Liver (tissue), 3 donors: ENCODE data around the gene NDUFAF5.

Experiments
- GABPA ChIP-seq, 2 donors: IDR thresholded peaks in 1 of 2; conservative IDR thresholded peaks in 1 of 2; 2 replicates each; pipeline ENCODE4 v1.6.1; 2016; ENCODE audit warnings: antibody characterized with exemption in 2 of 2, mild to moderate bottlenecking in 1 of 2, moderate library complexity in 1 of 2
- HNF4G ChIP-seq: IDR thresholded peaks from 2 replicates; pipeline ENCODE4 v1.6.1; 2016; ENCODE audit warnings: antibody characterized with exemption
- JUND ChIP-seq, 2 donors: IDR thresholded peaks; 2 replicates each; pipeline ENCODE4 v1.6.1; 2016; ENCODE audit warnings: antibody characterized with exemption in 2 of 2
- NR2F2 ChIP-seq: IDR thresholded peaks from 2 replicates; pipeline ENCODE4 v1.6.1; 2016; ENCODE audit warnings: antibody characterized with exemption
- SP1 ChIP-seq: IDR thresholded peaks from 2 replicates; pipeline ENCODE4 v1.6.1; 2018; ENCODE audit warnings: antibody characterized with exemption, mild to moderate bottlenecking
- TF ChIP-seq, protein P1 (sequence below): fragments of 150-350 bp; IDR thresholded peaks from 2 replicates; pipeline ENCODE4 v1.5.1; 2017; ENCODE audit warnings: improper control_type of control experiment, low read depth, low read length; ENCODE audit not compliant: missing input control
- TF ChIP-seq, protein P2 (sequence below): IDR thresholded peaks from 2 replicates; pipeline ENCODE4 v1.6.1; 2016; ENCODE audit warnings: antibody characterized with exemption
- TF ChIP-seq, protein P3 (sequence below): IDR thresholded peaks from 2 replicates; pipeline ENCODE4 v1.6.1; 2016; ENCODE audit warnings: antibody characterized with exemption
- TF ChIP-seq, protein P4 (sequence below): IDR thresholded peaks from 2 replicates; pipeline ENCODE4 v1.6.1; 2016; ENCODE audit warnings: antibody characterized with exemption
- donor health status: healthy.
- donor health status: healthy.

DNA sequence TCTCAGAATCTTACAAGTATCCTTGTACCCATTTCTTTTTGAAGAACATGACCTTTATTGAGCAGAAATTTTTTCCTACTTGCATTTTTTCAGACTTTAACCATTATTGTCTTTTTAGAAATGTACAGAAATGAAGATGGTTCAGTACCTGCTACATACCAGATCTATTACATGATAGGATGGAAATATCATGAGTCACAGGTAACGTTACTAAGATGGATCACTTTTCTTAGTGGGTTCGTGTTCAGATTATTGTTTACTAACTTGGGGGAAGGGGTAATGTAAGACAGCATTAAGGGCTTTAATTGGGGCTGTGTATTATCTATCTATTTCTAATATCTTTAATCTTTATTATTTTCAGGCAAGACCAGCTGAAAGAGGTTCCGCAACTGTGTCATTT, 31.9 kb downstream of the NDUFAF5 start:
- TF ChIP-seq, protein P1, sequence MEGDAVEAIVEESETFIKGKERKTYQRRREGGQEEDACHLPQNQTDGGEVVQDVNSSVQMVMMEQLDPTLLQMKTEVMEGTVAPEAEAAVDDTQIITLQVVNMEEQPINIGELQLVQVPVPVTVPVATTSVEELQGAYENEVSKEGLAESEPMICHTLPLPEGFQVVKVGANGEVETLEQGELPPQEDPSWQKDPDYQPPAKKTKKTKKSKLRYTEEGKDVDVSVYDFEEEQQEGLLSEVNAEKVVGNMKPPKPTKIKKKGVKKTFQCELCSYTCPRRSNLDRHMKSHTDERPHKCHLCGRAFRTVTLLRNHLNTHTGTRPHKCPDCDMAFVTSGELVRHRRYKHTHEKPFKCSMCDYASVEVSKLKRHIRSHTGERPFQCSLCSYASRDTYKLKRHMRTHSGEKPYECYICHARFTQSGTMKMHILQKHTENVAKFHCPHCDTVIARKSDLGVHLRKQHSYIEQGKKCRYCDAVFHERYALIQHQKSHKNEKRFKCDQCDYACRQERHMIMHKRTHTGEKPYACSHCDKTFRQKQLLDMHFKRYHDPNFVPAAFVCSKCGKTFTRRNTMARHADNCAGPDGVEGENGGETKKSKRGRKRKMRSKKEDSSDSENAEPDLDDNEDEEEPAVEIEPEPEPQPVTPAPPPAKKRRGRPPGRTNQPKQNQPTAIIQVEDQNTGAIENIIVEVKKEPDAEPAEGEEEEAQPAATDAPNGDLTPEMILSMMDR, result no peak
- TF ChIP-seq JUND (IDR thresholded peaks at IDR 0.05) (no peak), HNF4G (no peak), NR2F2 (no peak), SP1 (no peak), GABPA (IDR thresholded peaks at IDR 0.05 in 1 of 2, conservative IDR thresholded peaks at IDR 0.05 in 1 of 2) (no peak)
- TF ChIP-seq, protein P2, sequence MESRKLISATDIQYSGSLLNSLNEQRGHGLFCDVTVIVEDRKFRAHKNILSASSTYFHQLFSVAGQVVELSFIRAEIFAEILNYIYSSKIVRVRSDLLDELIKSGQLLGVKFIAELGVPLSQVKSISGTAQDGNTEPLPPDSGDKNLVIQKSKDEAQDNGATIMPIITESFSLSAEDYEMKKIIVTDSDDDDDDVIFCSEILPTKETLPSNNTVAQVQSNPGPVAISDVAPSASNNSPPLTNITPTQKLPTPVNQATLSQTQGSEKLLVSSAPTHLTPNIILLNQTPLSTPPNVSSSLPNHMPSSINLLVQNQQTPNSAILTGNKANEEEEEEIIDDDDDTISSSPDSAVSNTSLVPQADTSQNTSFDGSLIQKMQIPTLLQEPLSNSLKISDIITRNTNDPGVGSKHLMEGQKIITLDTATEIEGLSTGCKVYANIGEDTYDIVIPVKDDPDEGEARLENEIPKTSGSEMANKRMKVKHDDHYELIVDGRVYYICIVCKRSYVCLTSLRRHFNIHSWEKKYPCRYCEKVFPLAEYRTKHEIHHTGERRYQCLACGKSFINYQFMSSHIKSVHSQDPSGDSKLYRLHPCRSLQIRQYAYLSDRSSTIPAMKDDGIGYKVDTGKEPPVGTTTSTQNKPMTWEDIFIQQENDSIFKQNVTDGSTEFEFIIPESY, result no peak
- TF ChIP-seq, protein P3, sequence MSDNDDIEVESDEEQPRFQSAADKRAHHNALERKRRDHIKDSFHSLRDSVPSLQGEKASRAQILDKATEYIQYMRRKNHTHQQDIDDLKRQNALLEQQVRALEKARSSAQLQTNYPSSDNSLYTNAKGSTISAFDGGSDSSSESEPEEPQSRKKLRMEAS, result no peak
- TF ChIP-seq, protein P4, sequence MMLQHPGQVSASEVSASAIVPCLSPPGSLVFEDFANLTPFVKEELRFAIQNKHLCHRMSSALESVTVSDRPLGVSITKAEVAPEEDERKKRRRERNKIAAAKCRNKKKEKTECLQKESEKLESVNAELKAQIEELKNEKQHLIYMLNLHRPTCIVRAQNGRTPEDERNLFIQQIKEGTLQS, result no peak
